Activated CD4-positive, alpha-beta T cell treated with anti-CD3 and anti-CD28 coated beads, Interleukin-2, amount 50 U/mL, for 16 hours (primary cell): ENCODE measurements around the gene NPAS1.
"Not testable (repeated sequence)": the region's sequence is repeated elsewhere in the genome, so short reads cannot be mapped to it uniquely, and the experiment has no call there.

Source experiments
- DNase-seq: peaks from one replicate; pipeline ENCODE4 v3.0.0-alpha.2; 2020

The NPAS1 gene

DNA sequence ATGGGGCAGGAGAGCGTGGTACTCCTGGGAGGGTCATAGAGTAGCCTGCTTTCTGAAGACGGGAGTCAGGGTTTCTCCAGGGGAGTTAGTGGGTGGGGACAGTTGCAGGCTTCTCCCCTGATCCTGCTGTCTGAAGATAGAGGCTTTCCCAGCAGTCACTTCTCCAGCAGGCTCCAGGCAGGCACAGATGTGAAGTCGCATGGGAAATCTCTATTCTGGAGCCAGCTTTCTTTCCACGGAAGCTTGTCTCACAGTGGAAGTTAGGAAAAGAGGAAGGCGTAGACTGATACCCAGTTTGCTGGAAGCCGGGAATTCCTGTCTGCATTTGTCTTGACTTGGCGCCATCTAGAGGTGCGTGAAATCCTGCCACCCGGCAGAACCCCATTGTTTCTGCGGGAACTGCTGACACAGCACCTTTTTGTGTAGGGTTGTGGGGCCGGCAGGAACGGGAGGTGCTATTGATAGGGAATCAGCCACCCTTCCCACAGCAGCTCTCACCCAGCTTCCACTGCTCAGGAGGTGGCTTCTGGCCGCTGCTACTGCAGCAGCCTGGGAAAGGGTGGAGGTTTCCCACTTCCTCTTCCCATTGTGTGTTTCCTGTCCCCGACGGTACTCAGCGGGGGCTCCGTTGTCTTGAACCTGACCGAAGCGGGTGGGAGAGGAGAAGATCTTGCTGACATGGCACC is 28.5 kb upstream of the NPAS1 start:
- peak; percentile 68 for DNase-seq

DNA sequence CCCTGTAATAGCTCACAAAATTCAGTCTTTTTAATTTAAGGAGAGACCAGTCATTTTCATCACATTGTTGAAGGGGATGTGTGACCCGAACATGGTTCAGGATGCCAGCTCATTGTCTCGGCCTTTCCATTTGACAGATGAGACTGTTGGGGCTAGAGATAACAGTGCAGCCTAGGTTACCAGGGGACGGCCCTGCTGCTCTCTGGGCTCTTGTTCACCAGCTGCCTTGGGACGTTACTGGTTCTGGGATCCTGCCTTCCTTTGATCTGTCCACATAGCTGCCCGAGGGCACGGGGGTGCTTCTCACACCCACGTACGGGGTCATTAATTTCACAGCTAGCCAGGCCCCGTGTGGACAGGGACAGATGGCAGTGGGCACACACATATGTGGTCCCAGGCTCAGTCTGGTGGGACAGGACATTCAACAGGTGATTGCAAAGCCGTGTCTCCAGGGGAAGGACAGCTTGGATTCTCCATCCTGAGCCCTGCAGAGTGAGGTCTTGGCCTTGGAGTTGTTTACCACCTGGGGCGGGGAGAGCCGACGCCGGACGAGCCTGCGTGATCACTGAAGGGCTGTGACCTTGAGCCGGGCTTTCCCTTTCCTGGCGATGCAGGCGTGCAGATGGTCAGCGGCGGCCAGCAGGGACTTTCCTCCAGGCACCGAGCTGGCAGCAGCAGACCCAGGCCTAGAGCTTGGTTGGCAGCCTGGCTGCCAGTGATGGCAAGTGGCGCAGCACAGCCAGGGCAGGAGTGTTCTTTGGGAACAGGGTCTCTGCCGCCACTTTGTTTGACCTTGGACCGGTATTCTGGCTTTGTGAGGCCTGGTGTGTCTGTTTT is 26.7 kb upstream of the NPAS1 start:
- DNase-seq = no peak

DNA sequence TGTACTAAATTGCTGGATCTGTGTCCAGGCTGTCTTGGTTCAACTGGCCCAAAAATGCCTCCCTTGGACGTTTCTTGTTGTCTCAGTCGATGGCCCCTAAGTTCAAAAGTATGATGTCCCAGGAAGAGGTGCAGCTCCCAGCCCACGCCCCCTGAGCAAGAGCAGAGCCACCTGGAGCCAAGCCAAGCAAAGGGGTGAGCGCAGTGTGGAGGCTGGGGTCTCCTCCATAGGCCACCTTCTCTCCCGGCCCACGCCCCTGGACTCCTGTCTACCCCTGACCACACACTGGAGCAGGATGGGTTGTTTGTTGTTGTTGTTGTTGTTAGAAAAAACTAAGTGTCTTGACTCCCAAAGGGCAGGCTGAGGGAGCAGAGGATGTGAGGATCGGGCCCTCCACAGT is 26.0 kb upstream of the NPAS1 start:
- DNase-seq = no peak

DNA sequence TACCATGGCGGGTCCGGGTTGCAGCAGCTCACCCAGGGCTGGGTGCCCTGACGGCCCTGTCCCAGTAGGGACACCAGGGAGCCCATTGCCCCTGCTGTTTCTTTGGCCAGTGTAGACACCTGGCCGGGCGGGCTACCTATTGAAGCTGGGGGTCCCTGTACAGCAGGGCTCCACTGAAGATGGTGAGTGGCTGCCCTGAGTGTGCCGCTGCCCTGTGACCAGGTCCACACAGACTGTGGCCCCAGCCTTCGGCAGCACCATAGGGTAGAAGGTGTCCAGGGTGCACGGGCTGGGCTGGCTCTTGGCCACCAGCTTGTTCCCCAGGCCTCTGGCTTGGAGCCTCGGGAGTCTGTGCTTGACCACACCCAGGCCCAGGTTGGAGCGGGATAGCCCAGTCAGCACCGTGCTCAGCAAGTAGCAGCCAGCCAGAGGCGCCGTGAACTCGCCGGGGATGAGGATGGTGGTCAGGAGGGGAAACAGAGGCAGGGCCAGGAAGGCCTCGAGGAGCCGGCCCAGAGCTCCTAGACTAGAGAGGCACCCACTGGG is 25.4 kb upstream of the NPAS1 start:
- DNase-seq = no peak

DNA sequence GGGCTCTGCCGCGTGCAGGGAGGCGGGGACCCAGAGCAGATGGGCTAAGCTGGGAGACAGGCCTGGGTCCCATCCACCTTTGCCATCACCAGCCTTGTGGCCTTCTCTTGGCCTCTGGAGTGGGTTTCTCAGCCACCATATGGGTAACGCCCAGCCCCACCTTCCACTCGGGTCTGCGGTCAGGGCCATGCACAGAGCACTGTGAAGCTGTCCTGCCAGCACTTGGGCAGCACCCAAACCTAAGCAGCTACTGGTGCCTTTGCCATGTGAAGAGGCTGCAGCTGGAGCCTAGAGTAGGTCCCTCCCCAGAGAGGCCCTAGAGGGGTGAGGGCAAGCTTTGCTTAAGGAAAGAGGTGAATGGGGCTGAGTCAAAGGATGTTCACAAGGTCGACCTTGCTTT is 24.1 kb upstream of the NPAS1 start:
- DNase-seq = no peak

DNA sequence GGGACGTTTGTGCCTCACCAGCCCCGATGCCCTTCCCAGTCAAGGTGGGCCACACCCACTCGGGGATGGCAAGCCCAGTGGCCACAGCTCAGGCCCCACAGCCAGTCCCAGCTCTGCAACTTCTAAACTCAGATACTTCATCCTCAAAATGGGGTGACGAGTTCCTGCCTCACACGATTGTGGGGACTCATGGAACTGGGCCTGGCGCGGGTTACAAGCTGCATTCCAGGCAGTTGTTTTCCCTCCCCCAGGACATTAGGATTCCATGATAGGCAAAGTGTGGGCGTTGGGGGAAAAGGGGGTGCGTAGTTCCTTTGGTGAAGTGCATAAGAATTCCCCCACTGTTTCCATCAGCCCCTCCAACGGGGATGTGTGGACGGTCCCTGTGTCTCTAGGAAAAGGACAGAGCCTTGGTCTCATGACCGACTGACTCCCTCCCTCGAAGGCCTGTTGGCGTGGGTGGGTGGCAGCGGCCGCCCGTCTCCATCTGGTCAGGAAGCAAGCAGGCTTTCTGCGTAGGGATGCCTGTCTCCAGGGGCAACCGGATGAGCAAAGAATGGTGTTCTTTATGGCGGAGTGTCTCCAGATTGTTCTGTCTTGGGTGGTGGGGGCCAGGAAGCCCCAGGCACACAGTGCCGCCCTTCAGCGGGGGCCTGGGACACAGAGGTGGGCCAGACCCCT is 21.1 kb upstream of the NPAS1 start:
- DNase-seq = no peak

DNA sequence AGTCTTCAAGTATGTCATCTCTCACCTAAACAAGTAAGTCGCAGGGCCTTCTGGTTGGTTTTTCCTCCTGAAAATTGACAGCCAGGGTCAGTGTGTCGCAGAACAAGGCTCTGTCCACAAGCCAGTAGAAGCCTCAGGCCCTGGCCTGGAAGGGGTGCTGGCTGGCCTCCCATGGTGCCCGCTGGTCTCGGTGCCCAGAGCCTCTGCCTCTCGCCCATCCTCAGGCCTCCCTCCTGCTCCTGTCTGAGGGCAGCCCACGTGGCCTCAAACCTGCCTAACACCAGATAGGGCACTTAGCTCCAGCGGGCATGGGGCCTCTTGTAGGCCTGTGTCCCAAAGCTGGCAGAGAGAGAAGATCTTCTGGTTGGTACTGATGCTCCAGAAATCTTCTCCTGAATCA is 20.3 kb upstream of the NPAS1 start:
- no peak for DNase-seq

DNA sequence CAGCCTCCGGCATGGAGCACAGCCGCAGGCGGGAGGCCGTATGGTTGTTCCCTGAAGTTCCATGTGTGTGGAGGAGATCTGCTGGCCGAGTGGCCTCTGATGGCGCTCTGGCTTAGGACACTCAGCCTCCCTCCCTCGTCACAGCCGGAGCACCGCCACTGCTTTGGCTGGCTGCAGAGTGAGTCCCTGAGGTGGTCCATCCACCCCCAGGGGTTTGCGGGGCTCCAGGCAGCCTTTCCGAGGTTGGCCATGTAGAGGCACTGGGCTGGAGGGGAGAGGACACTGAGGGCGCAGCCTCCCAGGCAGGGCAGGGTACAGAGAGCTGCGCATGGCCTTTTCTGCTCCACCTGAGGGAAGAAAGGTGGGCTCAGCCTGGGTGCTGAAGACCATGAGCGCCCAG is 19.8 kb upstream of the NPAS1 start:
- no peak for DNase-seq

DNA sequence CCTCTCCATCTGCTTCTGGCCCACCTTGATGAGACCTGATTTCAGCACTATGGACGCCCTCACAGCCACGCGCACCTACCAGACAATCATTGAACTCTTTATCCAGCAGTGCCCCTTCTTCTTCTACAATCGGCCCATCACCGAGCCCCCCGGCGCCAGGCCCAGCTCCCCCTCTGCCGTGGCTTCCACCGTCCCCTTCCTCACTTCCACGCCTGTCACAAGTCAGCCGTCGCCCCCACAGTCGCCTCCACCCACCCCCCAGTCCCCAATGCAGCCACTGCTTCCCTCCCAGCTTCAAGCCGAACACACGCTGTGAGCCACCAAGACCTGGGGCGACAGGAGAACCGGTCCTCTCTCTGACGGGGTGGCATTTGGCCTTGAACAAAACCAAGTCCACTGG is 19.3 kb upstream of the NPAS1 start:
- no peak for DNase-seq

DNA sequence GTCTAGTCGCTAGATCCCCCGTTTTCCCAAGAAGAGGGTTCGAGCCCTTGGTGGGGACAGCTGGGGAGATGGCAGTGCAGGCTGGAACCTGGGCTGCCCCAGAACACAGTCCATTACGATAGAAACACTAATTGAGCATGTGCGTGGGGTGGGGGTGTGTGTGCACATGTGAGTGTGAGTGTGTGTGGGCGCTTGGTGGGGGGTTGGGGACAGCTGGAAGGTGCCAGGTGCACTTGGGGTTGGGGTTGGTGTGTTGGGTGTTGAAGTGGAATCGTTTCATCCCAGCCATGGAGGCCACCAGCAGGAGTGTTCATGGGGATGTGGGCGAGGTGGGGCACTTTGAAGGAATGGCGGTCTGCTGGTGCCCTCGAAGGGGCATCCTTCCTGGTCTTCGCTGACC is 18.1 kb upstream of the NPAS1 start:
- DNase-seq = no peak

DNA sequence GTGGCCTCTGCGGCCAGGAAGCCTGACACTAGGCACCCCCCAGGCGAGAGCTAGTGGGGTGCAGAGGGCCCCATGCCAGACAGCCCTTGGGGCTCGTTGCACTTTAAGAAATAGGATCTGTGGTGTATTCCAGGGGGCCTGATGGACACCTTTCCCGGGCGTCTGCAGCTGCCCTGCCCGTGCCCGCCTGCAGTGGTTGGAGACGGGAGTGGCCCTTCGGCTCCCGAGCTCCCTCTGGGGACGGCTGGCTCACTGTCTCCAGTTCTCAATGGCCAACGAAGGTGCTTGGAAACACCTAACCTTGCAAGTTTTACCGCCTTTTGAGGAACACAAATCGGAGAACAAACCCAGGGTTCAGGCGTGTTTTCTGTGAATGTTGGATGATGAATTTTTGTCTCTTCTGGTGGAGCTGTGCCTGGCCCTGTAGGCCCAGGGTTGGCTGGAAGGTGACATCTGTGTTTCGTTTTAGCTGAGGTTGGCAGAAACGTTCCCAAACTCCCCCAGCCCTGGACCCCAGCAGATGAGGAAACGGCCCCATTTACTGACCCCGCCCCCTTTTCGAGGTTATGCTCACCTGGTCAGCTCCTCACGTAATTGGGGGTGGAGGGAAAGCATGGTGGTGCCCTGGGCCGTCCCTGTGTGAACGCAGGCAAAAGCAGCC is 17.4 kb upstream of the NPAS1 start:
- no peak for DNase-seq

DNA sequence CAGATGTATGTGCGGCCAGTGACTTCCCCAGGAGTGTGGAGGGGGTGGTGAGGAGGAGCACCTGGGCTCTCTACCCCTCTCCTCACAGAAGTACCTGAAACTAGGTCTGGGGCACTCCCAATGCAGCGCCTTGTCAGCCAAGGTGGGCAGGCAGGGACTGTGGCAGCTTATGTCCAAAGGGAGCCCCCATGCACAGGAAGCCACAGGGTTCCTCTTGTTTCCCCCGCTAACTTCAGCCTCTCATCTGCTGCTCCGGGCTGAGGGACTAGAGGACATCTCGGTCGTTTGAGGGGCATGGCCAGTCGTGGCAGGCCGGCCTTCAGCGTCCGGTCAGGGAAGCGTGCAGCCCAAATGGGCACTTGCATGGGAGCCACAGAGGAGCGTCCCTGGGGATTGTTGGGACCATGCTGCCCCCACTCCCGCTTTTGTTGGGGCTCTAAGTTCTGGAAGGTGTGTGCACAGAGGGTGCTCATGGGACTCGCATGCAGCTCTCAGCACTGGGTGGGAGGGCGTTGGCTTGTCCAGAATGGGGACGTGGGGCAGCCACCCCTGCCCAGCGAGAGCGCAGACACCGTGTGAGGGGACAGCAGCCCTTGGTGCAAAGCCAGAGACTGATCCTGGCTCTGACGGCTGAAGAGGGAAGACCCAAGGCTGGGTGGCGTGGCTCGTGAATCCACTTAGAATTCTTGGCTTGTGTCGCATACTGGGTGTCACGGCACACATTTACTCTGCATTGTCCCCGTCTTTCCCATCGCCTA is 16.6 kb upstream of the NPAS1 start:
- DNase-seq = no peak

DNA sequence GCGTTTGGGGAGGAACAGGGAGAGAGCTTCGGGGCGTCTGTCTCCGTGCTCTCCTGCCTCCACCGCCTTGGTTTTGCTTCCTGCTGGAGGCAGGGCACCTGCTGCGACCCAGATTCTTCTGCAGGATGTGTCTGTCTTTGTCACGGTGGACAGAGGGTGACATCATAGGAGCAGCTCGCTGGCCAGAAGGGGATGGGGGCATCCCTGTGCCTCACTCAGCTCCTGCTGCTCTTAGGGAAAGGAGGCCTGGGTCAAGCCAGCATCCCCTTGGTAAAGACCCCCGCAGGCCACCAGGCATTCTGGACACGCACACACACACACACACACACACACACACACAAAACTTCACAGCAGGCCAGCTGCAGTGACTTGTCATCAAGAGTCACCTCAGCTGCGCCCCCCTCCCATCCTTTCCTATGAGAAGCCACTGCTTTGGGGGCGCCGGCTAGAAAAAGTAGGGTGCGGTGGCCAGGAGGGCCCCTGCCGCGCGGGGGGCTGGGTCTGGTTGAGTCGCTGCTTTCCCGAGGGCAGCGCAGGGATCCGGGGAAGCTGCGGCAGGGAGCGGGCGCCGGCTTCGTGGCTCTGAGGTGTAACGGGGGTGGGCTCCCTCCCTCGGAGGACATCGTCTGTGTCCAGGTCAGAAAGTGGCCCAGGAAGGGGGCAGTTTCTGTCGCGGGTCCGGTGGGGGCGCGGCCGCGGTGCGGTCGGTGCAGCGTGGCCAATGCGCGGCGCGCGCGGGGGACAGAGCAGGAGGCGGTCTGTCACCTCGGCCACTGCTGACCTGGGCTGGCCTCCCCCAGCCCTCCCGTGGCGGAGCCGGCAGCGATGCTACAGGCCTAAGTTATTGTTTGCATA is 15.8 kb upstream of the NPAS1 start:
- no peak for DNase-seq

DNA sequence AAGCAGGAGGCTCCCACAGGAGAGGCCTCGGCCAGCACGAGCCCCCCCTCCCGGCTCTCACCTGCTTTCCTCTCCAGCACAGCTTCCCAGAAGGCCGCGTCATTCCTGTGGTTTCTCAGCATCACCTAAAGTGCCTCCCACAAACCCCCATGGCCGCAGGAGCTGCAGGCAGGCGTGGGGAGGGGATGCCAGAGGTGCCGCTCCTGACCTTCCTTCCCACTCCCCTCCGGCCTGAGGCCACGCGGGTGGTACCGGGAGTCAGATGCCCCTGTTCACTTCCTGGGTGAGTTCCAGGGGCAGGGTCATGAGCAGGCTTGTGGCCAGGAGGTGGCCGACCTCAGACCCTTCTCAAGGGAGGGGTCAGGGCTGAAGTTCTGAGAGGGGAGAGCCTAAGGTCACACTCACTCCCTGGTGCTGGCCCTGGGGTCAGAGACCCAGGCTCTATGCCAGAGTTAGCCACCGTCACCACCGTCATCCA is 14.4 kb upstream of the NPAS1 start:
- DNase-seq = no peak

DNA sequence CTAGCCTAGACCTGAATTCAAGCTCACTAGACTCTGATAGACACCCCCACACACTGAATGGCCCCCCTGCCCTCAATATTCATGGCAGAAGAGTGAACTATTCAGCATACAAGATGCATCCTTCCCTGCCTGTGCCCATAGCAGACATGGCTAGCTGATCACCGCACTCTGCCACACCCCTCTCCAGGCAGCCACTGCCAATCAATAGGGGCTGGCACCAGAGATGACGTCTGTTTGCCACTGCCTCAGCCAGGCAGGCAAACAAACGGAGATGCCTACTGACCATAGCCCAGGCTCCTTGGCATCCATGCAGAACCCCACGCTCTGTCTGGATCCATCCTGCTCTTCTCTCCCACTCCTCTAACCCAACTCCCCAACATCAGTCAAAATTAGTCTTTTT is 13.8 kb upstream of the NPAS1 start:
- DNase-seq = no peak

DNA sequence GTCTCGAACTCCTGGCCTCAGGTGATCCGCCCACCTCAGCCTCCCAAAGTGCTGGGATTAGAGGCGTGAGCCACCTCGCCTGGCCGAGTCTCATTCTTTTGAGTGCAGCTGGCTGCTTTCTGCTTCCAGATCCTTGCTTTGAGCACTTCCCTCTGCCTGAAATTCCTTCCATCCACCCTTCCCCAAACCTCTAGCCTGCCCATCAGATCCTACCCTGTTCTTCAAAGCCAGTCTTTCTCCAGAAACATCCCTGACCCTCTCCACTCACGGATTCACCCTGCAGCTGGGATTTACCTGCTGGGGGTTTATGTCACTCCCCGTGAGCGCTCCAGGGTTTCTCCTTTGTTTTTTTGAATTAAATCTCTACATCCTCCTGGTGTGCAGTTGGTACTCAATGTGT is 13.1 kb upstream of the NPAS1 start:
- DNase-seq = no peak

DNA sequence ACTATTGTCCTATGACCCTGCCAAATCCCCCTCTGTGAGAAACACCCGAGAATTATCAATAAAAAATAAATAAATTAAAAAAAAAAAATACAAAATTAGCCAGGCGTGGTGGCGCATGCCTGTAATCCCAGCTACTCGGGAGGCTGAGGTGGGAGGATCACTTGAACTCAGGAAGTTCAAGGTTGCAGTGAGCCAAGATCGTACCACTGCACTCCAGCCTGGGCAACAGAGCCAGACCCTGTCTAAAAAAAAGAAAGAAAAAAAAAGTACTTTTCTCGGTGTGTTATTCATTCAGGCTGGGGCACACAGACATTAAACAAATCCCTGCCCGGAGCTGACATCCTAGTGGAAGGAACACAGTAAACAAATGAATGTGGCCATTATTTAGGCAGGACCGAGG is 9.1 kb upstream of the NPAS1 start:
- not testable (repeated sequence) for DNase-seq

DNA sequence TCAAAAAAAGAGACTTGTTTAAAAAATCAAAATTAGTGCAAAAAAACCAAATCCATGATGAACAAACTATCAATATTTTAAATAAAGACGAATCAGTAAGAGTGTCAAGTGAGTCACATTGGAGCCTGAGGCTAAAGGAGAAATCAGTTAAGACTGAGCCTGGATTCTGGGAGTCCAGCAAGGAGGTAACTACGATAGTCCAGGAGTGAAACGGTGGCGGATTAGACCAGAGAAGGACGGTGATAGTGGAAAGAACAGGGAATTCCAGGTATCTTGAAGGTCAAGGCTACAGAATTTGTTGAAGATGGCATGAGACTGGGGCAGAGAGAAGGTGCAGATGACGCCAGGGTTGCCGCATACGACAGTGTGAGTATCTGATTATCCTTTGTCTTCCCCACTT is 7.0 kb upstream of the NPAS1 start:
- no peak for DNase-seq

DNA sequence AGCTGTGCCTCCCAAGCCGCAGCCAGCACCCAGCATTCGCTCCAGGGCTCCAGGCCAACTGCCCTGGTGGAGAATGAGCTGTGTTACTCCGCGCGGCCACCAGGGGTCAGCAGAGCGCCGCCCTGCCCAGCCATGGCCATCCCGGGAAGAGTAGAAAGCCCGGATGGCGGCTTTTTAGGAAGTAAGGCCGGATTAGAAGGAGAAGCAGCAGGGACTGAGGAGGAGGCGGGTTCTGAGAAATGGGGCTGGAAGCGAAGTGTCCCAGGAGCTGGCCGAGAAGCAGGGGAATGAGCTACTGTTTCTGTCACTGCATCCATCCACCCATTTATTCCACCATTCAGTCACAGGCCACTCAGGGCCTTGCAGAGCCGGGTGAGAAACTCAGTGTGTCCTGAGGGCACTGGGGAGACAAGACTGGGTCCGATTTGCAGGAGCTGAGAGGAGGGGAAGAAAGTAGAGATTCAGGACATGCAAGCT is 6.6 kb upstream of the NPAS1 start:
- peak; percentile 74 for DNase-seq

DNA sequence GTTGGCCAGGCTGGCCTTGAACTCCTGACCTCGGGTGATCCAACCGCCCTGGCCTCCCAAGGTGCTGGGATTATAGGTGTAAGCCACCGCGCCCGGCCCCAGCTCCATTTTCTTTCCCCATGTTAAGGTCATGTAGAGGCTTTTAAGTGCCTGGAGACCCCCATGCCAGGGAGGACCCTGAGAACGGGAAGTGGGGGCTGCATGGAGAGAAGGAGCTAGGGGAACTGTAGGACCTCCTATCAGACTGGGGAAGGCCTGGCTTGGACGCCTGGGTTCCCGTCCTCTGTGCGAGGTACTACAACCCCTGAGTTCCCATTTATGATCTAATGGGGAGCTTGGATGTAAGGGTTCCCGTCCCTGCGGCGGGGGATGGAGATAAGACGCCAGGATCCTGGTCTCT is 714 bp upstream of the NPAS1 start:
- DNase-seq = no peak

DNA sequence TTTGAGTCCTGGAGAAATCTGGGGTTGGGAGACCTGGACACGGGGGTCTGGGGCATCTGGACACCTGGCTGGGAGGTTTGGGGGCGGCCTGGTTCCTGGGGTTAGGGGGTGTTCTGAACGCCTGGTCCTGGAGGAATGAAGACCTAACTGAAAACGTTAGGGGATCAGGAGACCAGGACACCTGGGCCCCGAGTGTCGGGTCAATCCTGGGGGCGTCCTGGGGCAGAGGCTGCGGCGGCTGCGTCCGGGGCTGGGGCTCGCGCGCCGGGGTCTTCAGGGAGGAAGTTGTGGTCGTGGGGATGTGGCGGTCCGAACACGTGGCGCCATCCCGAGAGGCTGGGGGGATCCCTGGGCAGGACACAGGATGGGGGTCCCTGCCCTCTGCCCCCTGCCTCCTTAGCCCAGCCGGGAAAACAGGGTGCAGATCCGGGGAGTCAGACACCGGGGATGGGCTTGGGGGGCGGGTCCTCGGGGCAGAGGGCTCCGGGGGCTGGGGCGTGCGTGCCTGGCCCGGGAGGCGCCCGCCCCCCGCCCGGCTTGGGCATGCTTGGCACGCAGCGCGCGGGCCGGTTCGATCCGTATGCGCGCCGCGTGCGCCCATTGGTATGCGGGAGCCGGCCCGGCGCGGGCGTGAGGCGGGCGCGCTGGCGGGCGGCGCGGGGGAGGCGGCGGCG is 632 bp downstream of the NPAS1 start:
- no peak for DNase-seq
